Endothelial cell (in vitro differentiated cells): ENCODE data around the gene SCN3A. TPM values are rescaled to one million over a fixed set of nuclear protein-coding genes. Genes with fewer than 3 reads are reported as not detected.

ENCODE experiments used
- DNase-seq: peaks from one replicate; pipeline ENCODE4 v3.0.0; 2021; ENCODE audit warnings: low spot score
- H3K27ac Mint-ChIP-seq: one replicate; pipeline ENCODE4 v1.8.0; 2021; ENCODE audit warnings: mixed read lengths, inconsistent platforms; ENCODE audit not compliant: unreplicated experiment
- H3K27me3 Mint-ChIP-seq: one replicate; pipeline ENCODE4 v1.8.0; 2021; ENCODE audit warnings: mild to moderate bottlenecking, moderate library complexity, mixed read lengths, inconsistent platforms; ENCODE audit not compliant: unreplicated experiment
- H3K36me3 Mint-ChIP-seq: one replicate; pipeline ENCODE4 v1.8.0; 2021; ENCODE audit warnings: mild to moderate bottlenecking, low read depth, mixed read lengths, inconsistent platforms; ENCODE audit not compliant: unreplicated experiment
- H3K4me1 Mint-ChIP-seq: one replicate; pipeline ENCODE4 v1.8.0; 2021; ENCODE audit warnings: mild to moderate bottlenecking, mixed read lengths, inconsistent platforms; ENCODE audit not compliant: unreplicated experiment
- H3K4me3 Mint-ChIP-seq: one replicate; pipeline ENCODE4 v1.8.0; 2021; ENCODE audit warnings: mild to moderate bottlenecking, mixed read lengths, inconsistent platforms; ENCODE audit not compliant: unreplicated experiment
- H3K9me3 Mint-ChIP-seq: one replicate; pipeline ENCODE4 v1.8.0; 2021; ENCODE audit warnings: mixed read lengths, inconsistent platforms; ENCODE audit not compliant: unreplicated experiment
- CTCF ChIP-seq: fragments of 200-600 bp; sonication (generic); IDR thresholded peaks from one replicate; pipeline ENCODE4 v1.5.0; 2021; ENCODE audit warnings: antibody characterized with exemption; ENCODE audit not compliant: unreplicated experiment
- total RNA-seq: library from RNA; stranded (reverse); fragmentation: NEBNext Ultra II Directional; extraction: Animal tissue kit (Norgen Biotek cat#: 25700); gene quantifications from one replicate; pipeline ENCODE4 v1.2.1, GENCODE V29; 2021; ENCODE audit not compliant: unreplicated experiment

The SCN3A gene
- total RNA-seq, 1 donor from 2014 or later: 0.38 TPM

- H3K4me1 Mint-ChIP-seq: peaks cover 20% of the 10 kb centered on the region
- DNase-seq: no peak
- H3K27ac Mint-ChIP-seq: no peak overlapping the region
- TF ChIP-seq CTCF: no peak
- no peaks in the 10 kb centered on the region for H3K27me3 Mint-ChIP-seq
- H3K9me3 Mint-ChIP-seq: no peaks in the 10 kb centered on the region
- H3K36me3 Mint-ChIP-seq: no peaks in the 10 kb centered on the region
- H3K4me3 Mint-ChIP-seq: no peak overlapping the region
Observed at GRCh38 chr2:165208094-165208493, 4.2 kb upstream of the SCN3A start.

GRCh38 chr2:165205865-165206264 is 2.0 kb upstream of the SCN3A start:
- no peak overlapping the region for H3K27ac Mint-ChIP-seq
- no peaks in the 10 kb centered on the region for H3K36me3 Mint-ChIP-seq
- no peak overlapping the region for H3K4me3 Mint-ChIP-seq

GRCh38 chr2:165202239-165202638 is 1.6 kb downstream of the SCN3A start:
- Mint-ChIP-seq H3K36me3 (no peaks in the 10 kb centered on the region), H3K27ac (no peak overlapping the region), H3K4me1 (peaks cover 18% of the 10 kb centered on the region), H3K27me3 (no peaks in the 10 kb centered on the region), H3K4me3 (no peak overlapping the region), H3K9me3 (no peaks in the 10 kb centered on the region)
- no peak for TF ChIP-seq CTCF
- DNase-seq: no peak

More at GRCh38 chr2:165205865-165206264, 2.0 kb upstream of the SCN3A start:
- DNase-seq: no peak
- Mint-ChIP-seq H3K27me3 (no peaks in the 10 kb centered on the region), H3K4me1 (peaks cover 18% of the 10 kb centered on the region), H3K9me3 (no peaks in the 10 kb centered on the region)
- TF ChIP-seq CTCF: no peak

GRCh38 chr2:165198181-165198580 is 5.7 kb downstream of the SCN3A start:
- Mint-ChIP-seq H3K4me1 (no peaks in the 10 kb centered on the region), H3K27me3 (no peaks in the 10 kb centered on the region), H3K4me3 (no peak overlapping the region), H3K36me3 (no peaks in the 10 kb centered on the region), H3K9me3 (no peaks in the 10 kb centered on the region), H3K27ac (no peak overlapping the region)
- DNase-seq: no peak
- no peak for TF ChIP-seq CTCF

GRCh38 chr2:165197346-165197745 is 6.5 kb downstream of the SCN3A start:
- Mint-ChIP-seq H3K27me3 (no peaks in the 10 kb centered on the region), H3K27ac (no peak overlapping the region), H3K36me3 (no peaks in the 10 kb centered on the region), H3K9me3 (no peaks in the 10 kb centered on the region), H3K4me3 (no peak overlapping the region), H3K4me1 (no peaks in the 10 kb centered on the region)
- no peak for TF ChIP-seq CTCF
- DNase-seq: no peak
